GM18517 (cell line): ENCODE data around the gene NECAB2.

Source experiments
- ATAC-seq: cut with Tn5 transposase; IDR thresholded peaks from one replicate; pipeline ENCODE4 v1.9.1; 2021; ENCODE audit warnings: mild to moderate bottlenecking, moderate library complexity; ENCODE audit not compliant: unreplicated experiment

The NECAB2 gene

GRCh38 chr16:83951544-83951943 lies 16.5 kb upstream of the NECAB2 start:
- ATAC-seq = no peak

GRCh38 chr16:83952587-83952939 lies 15.5 kb upstream of the NECAB2 start:
- peak; percentile 20 for ATAC-seq

GRCh38 chr16:83952940-83953795 lies 14.9 kb upstream of the NECAB2 start, which contains the start of gene OSGIN1:
Gene OSGIN1 (plus strand): TSS chr16:83953240. CDS start chr16:83957672, 4,432 bp downstream.
- ATAC-seq = peak; percentile 86

- ATAC-seq = no peak
These were observed 14.1 kb upstream of the NECAB2 start for GRCh38 chr16:83953796-83954576.

- no peak for ATAC-seq
These were observed 13.4 kb upstream of the NECAB2 start for GRCh38 chr16:83954577-83955016.

GRCh38 chr16:83955218-83956130 lies 12.6 kb upstream of the NECAB2 start:
- ATAC-seq = no peak

- no peak for ATAC-seq
These were observed 11.4 kb upstream of the NECAB2 start for GRCh38 chr16:83956336-83957289.

- no peak for ATAC-seq
These were observed 10.7 kb upstream of the NECAB2 start for GRCh38 chr16:83957296-83957855.

GRCh38 chr16:83958137-83958845 lies 9.8 kb upstream of the NECAB2 start:
- ATAC-seq = no peak

- ATAC-seq = no peak
These were observed 9.0 kb upstream of the NECAB2 start for GRCh38 chr16:83958846-83959565.

GRCh38 chr16:83959656-83960434 lies 8.2 kb upstream of the NECAB2 start:
- ATAC-seq = no peak

GRCh38 chr16:83960521-83961249 lies 7.4 kb upstream of the NECAB2 start:
- no peak for ATAC-seq

- no peak for ATAC-seq
These were observed 6.5 kb upstream of the NECAB2 start for GRCh38 chr16:83961591-83961990.

GRCh38 chr16:83963277-83964119 lies 4.5 kb upstream of the NECAB2 start:
- no peak for ATAC-seq

GRCh38 chr16:83964684-83965443 lies 3.2 kb upstream of the NECAB2 start:
- ATAC-seq = no peak
